ENCODE measurements around the gene PARD3. TPM values are rescaled to one million over a fixed set of nuclear protein-coding genes. Genes with fewer than 3 reads are reported as not detected.

The PARD3 gene
- total RNA-seq, 1 donor from 2014 or later, result 98.2 TPM

GRCh38 chr10:34405611-34406462 lies 409.3 kb downstream of the PARD3 start:
- Histone ChIP-seq H3K36me3 (ENCODE audit: control insufficient read depth, insufficient read depth, low read length) (no peaks in the 10 kb centered on the region), H3K4me3 (ENCODE audit: low read depth, low read length) (no peak overlapping the region), H3K27me3 (ENCODE audit: control insufficient read depth, insufficient read depth, low read length) (no peaks in the 10 kb centered on the region)
- FAIRE-seq, result no peak
- DNase-seq (ENCODE audit: low read depth), result peak; percentile 58
- no peak for TF ChIP-seq CTCF (IDR thresholded peaks at IDR 0.05; ENCODE audit: insufficient read depth, low read length, severe bottlenecking)

- H3K36me3 ChIP-seq (ENCODE audit: control insufficient read depth, insufficient read depth, low read length), result no peaks in the 10 kb centered on the region
- TF ChIP-seq CTCF (IDR thresholded peaks at IDR 0.05; ENCODE audit: insufficient read depth, low read length, severe bottlenecking), result no peak
- H3K4me3 ChIP-seq (ENCODE audit: low read depth, low read length), result no peak overlapping the region
- no peaks in the 10 kb centered on the region for H3K27me3 ChIP-seq (ENCODE audit: control insufficient read depth, insufficient read depth, low read length)
- FAIRE-seq, result no peak
- no peak for DNase-seq (ENCODE audit: low read depth)
These were observed 411.6 kb downstream of the PARD3 start for GRCh38 chr10:34403512-34403911.

GRCh38 chr10:34400075-34400474 lies 415.0 kb downstream of the PARD3 start:
- no peak overlapping the region for H3K4me3 ChIP-seq (ENCODE audit: low read depth, low read length)
- no peak for DNase-seq (ENCODE audit: low read depth)
- no peak for TF ChIP-seq CTCF (IDR thresholded peaks at IDR 0.05; ENCODE audit: insufficient read depth, low read length, severe bottlenecking)
- no peaks in the 10 kb centered on the region for H3K27me3 ChIP-seq (ENCODE audit: control insufficient read depth, insufficient read depth, low read length)
- no peak for FAIRE-seq
- no peaks in the 10 kb centered on the region for H3K36me3 ChIP-seq (ENCODE audit: control insufficient read depth, insufficient read depth, low read length)

- no peaks in the 10 kb centered on the region for H3K27me3 ChIP-seq (ENCODE audit: control insufficient read depth, insufficient read depth, low read length)
- H3K4me3 ChIP-seq (ENCODE audit: low read depth, low read length), result no peak overlapping the region
- FAIRE-seq, result no peak
- no peak for DNase-seq (ENCODE audit: low read depth)
- no peak for TF ChIP-seq CTCF (IDR thresholded peaks at IDR 0.05; ENCODE audit: insufficient read depth, low read length, severe bottlenecking)
- H3K36me3 ChIP-seq (ENCODE audit: control insufficient read depth, insufficient read depth, low read length), result no peaks in the 10 kb centered on the region
These were observed 416.1 kb downstream of the PARD3 start for GRCh38 chr10:34399013-34399412.

GRCh38 chr10:34397324-34397723 lies 417.8 kb downstream of the PARD3 start:
- no peak for TF ChIP-seq CTCF (IDR thresholded peaks at IDR 0.05; ENCODE audit: insufficient read depth, low read length, severe bottlenecking)
- Histone ChIP-seq H3K36me3 (ENCODE audit: control insufficient read depth, insufficient read depth, low read length) (no peaks in the 10 kb centered on the region), H3K4me3 (ENCODE audit: low read depth, low read length) (no peak overlapping the region), H3K27me3 (ENCODE audit: control insufficient read depth, insufficient read depth, low read length) (no peaks in the 10 kb centered on the region)
- DNase-seq (ENCODE audit: low read depth) (no peak), FAIRE-seq (no peak)

- H3K27me3 ChIP-seq (ENCODE audit: control insufficient read depth, insufficient read depth, low read length), result no peaks in the 10 kb centered on the region
- FAIRE-seq (no peak), DNase-seq (ENCODE audit: low read depth) (no peak)
- TF ChIP-seq CTCF (IDR thresholded peaks at IDR 0.05; ENCODE audit: insufficient read depth, low read length, severe bottlenecking), result no peak
- H3K36me3 ChIP-seq (ENCODE audit: control insufficient read depth, insufficient read depth, low read length), result no peaks in the 10 kb centered on the region
- no peak overlapping the region for H3K4me3 ChIP-seq (ENCODE audit: low read depth, low read length)
These were observed 418.4 kb downstream of the PARD3 start for GRCh38 chr10:34396663-34397062.
